Fibroblast of skin of scalp (primary cell): ENCODE results near the gene SFRP5.

ENCODE experiments used
- DNase-seq: peaks from one replicate; pipeline ENCODE4 v3.0.0-alpha.2; 2013

The SFRP5 gene

GRCh38 chr10:97785231-97785630 is 13.4 kb upstream of the SFRP5 start:
- DNase-seq: no peak

GRCh38 chr10:97784200-97784810 is 12.5 kb upstream of the SFRP5 start:
- DNase-seq: no peak

DNA sequence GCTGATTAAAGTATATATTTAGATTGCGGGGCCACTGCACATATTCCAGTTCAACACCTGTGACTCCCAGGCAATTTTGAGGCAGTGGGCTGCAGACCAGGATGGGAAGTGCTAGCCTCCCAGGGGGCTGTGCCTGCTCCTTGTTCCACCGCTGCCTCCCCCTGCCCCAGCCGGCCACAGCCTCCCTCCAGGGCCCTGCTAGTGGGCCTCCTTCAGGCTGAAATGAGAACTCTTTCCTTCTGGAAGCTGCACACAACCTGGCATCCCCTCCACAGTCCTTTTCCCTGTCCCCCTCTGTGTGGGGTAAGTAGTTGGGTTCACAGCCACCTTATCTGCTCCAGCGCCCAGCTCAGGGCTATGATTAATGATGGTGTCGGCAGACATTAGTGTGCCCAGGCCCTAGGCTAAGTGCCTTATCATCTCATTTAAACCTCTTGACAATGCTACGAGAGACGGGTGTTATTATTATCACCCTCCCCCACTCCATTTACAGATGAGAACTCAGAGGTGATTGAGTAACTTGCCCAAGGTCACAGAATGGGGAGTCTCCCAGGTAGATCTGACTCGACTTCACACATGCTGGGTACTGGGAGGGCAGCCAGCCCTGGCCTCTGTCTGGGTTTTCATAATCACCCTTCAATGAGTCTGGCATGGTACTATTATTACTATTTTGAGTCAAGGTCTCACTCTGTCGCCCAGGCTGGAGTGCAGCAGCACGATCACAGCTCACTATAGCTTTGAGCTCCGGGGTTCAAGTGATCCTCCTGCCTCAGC is 10.8 kb upstream of the SFRP5 start:
- DNase-seq: no peak

DNA sequence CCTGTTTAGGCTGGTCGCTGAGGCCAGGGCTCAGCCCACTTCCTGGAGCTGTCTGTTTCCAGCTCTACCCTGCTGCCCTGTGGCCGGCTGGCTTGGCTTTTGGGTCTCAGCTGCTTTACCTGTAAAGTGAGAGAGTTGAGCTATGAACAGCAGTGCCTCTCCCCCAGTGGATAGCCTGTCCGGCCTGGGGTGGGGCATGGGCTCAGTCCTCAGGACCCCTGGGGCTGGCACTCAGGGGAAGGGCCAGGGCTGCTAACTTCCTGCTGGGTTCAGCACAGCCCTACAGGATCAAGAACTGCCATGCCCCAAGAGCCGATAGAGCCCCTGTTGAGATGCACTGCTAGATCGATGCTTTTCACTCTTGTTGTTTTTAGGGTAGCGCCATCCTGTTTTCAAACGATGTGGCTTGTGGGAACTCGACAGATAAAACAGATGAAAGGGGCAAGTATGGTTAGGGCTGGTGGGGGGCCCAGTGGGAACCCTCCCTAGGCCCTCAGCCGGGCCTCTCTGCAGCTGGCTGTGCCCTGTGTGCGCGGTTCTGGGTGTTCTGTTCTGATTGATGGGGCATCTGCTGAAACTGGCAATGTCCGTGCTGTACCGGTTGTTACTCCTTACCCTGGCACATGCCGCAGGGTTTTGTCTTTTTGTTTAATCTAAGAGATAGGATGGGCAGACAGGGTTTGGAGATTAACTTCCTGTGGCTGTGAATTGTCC is 10.0 kb upstream of the SFRP5 start:
- DNase-seq: no peak

GRCh38 chr10:97780841-97781617 is 9.2 kb upstream of the SFRP5 start:
- DNase-seq: no peak

DNA sequence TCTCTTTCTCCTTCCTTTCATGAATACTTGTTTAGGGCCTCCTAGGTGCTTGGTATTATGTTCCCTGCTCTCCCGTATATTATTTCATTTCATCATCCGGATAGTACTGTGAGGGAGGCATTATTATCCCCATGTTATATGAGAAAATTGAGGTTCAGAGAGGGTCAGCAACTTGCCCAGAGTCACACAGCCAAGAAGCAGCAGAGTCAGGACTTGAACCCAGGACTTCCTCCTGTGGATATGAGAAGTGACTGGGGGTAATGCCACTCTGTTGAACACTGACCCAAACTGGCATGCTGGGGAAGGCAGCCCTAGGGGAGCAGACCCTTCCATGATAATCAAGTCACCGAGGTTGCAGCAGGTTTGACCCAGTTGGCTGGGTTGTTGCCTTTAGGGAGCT is 8.2 kb upstream of the SFRP5 start:
- no peak for DNase-seq

DNA sequence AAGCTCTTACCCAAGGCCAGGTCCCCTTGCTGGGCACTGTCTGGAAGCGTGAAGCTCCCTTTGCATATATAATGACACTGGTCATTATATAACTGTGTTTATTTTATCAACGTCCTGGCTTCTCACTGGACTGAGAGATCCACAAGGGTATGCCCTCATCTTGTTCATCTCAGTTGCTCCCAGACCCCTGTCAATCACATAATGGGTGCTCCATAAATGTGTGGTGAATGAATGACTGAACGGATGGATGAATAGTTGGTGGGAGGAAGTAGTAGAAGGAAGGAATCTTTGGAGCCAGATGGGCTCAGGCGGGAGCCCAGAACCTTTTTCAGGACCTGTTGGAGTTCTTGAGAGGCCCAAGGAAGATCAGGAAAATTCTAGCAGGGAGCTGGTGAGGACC is 7.7 kb upstream of the SFRP5 start:
- no peak for DNase-seq

DNA sequence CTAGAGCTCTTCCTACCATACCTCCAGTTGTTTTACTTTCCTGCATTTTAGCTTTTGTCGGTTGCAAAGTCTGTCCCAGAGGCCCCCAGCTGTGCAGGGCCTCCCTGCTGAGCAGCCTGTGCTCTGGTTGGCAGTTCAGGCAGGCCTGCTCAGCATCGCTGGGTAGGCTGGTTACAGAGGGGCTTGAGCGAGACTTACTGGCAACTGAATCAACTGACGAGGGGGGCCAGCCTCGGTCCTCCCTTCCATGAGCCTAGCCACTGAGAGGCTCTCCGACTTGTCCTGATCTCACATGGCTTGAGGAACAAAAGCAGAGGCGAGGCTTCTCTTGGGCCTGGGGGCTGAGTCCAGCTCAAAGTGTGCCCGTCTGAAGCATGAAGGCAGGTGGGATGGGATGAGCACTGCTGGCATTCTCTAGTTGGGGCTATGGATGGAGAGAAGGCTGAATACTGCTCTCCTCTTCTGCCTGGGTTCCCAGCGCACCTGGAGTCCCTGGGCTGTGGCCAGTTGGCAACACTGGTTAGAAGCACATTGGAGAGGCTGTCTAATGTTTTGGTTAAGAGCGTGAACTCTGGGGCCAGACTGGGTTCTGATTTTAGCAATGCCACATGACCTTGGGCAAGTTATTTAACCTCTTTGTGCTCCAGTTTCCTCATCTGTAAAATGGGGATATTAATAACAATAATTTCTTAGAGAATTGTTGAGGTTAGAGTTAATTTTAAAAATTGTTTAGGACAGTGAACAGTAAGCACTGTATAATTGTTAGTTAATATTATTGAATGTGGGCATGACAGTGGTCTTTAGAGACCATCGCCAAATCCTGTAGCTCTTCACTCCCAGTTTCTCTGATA is 6.9 kb upstream of the SFRP5 start:
- peak; percentile 29 for DNase-seq

- DNase-seq: no peak
Measured at GRCh38 chr10:97777143-97777542, 5.3 kb upstream of the SFRP5 start.

DNA sequence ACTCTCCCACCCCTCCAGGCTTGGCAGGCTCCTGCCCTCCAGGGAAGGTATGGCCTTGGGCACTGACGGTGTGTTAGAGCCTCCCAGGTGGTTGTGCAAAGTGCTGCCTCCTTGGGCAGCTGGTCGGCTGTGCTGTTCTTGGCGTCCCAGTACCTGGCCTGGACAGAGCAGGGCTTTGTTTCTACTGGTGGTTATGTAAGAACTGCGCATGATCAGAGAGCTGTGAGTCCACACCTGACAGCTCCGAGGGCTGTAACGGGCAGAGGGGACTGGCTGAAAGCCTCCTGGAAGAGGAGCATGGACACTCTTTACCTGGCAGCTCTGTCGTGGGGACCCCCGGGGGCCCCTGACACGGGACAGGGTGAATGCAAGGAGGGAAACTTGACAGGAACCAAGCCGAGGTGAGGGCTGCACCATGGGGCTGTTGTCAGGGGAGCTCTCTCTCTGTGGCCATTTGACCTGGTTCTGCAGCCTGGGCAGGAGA is 3.1 kb upstream of the SFRP5 start:
- no peak for DNase-seq

GRCh38 chr10:97773096-97773495 is 1.3 kb upstream of the SFRP5 start:
- no peak for DNase-seq

DNA sequence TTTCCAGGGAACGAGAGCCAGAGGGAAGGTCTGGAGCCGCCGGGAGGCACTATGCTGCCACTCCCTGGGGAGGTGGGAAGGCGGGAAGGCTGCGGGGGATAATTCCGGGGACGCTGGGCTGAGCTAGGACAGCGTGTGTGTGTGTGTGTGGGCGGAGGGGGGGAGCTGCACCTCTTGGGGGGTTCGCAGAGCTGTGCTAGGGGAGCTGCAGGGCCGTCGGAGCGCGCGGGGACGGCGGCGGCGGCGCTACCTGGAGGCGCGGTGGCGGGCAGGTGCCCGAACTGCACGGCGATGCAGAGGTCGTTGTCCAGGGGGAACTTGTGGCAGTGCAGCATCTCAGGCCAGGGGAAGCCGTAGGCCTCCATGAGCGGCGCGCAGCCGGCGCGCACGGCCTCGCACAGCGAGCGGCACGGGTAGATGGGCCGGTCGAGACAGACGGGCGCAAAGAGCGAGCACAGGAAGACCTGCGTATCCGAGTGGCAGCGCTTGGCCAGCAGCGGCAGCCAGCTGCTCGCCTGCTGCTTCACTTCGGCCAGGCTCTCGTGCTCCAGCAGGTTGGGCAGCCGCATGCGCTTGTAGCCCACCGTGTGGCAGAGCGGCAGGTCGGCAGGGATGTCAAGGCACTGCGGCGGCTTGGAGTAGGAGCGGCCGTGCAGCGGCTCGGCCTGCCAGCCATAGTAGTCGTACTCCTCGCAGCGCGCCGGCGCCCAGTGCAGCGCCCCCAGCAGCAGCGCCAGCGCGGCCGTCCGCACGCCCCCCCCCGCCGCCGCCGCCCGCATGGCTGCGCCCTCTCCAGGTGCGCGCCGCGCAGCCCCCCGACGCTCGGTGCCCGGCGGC is 526 bp downstream of the SFRP5 start:
- peak; percentile 9 for DNase-seq

DNA sequence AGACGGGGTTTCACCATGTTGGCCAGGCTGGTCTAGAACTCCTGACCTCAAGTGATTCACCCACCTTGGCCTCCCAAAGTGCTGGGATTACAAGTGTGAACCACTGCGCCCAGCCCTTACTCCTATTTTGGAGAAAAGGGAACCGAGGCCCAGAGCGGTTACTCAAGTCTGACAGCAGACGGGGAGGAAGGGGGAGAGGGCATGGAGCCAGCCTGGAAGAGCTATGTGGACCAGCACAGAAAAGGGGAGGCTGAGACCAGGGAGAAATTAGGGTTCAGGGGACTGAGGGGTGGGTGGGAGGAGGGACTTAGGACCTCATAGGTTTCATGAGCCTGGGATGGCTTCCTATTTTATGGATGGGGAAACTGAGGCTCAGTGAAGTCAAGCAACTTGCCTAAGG is 1.5 kb downstream of the SFRP5 start:
- no peak for DNase-seq

DNA sequence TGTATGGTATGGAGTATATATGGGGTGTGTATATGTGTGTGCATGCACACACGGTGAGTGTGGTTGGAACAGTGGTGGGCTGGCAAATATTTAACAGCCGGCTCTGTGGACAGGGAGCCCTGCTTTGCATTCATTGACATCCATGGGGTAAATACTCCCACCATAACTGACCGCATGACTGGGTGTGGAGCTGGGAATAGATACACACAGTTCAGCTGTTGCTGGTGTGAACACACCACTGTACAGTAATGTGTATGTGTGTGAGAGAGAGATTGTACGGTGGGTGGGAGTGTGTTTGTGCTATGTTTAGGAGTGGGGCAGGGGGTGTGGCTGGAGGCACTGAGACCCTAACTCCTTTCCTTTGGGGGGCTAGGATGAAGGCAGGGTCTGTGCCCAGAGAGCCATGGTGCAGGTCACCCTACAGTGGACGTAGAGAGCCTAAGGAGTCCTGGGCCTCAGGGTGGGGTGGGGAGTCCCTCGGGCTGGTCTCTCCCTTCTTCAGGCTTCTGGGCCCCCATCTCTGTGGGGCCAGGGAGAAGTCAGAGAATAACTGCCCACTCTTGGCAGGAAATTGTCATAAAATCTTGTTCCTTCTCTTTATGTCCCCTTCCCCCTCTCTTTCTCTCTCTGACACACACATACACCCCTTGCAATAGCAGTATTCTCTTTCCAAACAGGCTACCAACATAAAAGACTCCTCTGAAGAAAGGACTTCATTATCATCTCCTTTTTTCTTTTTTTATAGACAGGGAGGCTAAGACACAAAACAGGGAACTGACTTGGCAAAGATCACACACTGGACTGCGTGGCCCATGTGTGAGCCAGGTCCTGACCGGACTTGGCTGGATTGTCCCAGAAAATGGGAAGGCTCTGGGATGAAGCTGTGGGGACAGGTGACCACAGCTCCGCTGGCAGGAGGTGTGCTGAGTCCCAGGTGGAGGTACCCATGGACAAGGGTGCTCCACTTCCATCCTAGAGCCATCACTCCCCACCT is 3.2 kb downstream of the SFRP5 start:
- no peak for DNase-seq

- no peak for DNase-seq
Measured at GRCh38 chr10:97766996-97767924, 4.5 kb downstream of the SFRP5 start.

DNA sequence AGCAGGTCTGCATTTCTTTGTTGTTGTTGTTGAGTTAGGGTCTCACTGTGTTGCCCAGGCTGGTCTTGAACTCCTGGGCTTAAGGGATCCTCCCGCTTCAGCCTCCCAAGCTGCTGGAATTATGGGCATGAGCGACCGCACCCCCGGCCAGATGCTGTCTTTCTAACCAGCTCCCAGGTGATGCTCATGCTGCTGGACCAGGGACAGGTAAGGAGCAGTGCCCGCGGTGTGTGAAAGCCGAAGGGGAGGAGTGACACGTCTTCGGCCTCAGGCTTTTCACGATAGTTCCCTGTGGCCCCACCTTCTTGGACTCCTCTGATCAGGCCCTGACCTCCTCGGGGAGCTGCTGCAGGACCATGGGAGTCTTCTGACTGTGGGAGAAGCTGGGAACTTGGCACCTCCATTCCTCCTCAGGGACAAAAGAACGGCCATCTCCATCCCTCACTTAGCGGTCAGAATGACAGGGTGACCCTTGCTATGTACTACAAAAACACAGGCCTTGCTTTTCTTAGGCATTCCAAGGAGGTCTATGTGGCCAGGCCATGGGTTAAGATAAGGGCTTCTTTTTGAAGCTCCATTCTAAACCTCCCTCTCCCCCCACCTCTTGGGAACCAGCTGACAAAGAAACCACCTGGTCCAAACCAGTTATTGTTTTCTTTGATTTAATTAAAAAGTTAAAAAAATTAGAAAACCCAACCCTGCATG is 5.5 kb downstream of the SFRP5 start:
- DNase-seq: no peak

DNA sequence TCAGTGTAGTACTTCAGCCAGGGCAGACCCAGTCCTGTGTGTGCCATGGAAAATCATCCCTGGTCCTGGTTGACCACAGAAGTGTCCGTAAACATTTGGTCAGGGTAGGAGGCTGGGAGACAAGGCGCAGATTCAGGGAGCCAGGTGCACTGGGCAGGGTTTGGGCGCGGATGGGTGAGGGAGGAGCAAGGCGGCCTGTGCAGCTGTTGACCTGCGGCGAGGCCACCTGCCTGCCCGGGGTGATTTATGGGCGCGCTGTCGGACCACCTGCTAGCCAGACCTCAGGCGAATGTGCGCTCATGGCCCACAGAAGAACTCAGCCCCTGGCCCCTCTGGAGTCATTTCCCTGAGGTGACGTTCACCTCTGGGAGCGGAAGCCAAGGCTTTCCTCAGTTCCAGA is 6.6 kb downstream of the SFRP5 start:
- no peak for DNase-seq

DNA sequence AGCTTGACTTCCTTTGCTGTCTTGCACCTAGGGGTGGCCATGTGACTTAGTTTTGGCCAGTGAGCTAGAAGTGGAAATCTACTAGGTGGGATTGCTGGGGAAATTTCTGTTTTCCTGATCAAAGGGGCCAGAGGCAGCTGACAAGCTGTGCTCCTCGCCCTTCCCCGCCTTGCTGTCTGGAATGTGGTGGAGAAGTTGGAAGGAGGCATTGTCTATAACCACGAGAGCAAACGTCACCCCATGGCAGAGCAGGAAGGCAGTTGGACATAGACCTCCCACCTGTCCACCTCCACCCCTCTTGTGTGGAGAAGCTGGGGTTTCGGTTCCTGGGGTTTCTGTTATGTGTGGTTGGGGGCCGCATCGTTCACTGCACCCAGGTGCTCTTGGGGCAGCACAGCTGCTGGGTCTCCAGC is 7.3 kb downstream of the SFRP5 start:
- DNase-seq: no peak
